GM21515 (cell line): ENCODE results near the gene RIMS1.
"Not testable (repeated sequence)": the region's sequence is repeated elsewhere in the genome, so short reads cannot be mapped to it uniquely, and the experiment has no call there.

ENCODE experiments used
- ATAC-seq: cut with Tn5 transposase; IDR thresholded peaks from one replicate; pipeline ENCODE4 v1.9.1; 2021; ENCODE audit not compliant: unreplicated experiment

RIMS1 gene

DNA sequence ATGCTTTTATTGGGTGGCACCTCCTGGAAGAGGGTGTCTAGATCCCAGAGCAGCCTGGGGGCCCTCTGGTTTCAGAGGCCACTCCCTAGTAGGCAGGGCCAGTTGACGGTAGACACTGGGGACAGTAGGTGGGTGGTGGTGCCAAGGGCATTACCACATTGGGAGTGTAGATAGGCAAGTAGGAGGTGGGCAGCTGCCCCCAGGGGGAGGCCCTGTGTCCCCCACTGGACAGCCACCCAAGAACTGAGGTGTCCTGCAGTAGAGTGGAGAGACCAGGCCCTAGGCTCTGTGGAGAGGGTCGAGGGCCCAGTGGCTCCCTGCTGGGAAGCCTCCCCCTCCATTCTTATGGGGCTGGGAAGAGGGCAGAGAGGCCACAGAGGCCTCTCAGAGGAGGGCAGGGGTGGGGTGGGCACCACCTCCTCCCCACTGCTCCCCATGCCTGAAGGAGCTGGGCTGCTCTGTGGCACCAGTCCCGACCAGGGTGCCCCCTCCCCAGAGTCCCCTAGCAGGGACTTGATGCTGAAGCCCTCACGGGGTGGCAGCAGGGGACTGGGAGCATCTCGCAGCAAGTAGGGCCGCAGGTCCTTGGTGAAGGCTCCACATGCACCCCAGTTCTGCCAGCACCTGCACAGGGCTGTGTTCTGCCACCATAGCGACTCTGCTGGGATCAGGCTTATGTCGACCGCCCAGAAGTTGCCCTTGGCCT lies 430.5 kb downstream of the RIMS1 start:
- ATAC-seq, result no peak

DNA sequence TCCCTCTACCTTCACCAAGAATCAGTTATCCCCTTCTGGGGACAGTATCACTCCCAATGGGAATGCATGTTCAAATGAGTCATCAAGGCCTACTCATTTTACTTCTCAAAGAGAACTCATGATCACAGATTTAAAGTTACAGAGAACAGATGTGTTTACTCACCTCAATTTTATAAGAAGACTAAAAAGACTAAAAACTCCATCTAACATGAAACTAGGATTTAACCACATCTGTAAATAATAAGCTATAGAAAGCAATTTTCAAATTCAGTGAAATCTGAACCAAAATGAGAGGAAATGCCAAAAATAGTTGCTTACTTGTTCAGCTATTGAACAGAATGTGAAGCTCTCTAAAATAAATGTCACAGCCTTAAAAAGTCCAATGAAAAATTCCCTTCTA lies 435.4 kb downstream of the RIMS1 start:
- no peak for ATAC-seq

DNA sequence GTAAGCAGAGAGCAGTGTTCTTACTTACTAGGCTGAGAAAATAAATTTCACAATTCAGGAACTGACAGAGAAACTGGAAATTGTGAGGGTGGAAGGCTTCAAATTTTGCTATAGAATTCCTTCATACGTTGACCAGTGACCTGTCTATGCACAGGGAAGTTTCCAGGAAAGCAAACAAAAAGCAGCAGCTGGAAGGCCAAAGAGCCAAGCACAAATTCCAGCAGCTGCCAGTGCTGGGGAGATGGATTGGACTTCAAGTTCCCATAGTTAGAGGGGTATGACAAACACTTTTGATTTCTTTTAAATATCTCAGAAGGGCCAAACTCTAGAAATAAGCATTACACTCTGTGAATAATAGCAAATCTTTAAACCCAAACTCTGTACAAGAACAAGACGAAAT lies 436.4 kb downstream of the RIMS1 start:
- no peak for ATAC-seq

DNA sequence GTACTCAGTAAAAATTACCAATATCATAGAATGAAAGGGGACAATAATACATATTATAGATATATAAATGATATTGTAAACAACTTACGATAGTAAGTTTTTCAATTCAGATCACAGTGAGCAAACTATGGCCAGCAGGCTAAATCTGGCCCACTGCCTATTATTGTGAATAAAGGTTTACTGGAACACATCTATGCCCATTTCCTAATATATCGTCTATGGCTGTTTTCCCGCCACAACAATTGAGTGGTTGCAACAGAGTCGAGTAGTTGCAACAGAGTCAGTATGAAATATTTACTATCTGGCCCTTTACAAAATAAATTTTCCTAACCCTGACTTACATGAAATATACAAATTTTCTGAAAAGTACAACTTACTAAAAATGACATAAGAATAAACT lies 438.2 kb downstream of the RIMS1 start:
- no peak for ATAC-seq

DNA sequence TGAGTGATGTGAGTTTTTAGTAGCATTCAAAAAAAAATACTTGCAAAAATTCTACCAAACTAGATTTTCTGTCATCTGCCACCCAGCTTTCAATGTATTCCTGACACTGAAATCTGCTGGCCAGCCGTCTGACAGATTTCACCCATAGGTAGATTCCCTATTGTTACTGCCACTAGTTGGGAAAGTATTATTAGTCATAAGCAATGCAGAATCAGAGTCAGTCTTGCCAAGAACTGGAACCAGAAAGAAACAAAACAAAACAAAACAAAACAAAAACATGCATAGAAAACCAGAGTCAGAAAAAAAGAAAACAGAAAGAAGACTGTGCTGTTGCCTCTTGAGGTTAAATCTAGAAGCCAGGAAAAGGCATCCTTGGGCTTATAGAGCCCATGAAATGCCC lies 442.4 kb downstream of the RIMS1 start:
- ATAC-seq, result no peak

DNA sequence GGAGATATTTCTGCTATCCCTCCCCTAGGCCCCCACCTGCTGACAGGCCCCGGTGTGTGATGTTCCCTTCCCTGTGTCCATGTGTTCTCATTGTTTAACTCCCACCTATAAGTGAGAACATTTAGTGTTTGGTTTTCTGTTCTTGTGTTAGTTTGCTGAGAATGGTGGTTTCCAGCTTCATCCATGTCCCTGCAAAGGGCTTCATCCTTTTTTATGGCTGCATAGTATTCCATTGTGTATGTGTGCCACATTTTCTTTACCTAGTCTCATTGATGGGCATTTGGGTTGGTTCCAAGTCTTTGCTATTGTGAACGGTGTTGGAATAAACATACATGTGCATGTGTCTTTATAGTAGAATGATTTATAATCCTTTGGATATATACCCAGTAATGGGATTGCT lies 448.9 kb downstream of the RIMS1 start:
- ATAC-seq, result not testable (repeated sequence)

DNA sequence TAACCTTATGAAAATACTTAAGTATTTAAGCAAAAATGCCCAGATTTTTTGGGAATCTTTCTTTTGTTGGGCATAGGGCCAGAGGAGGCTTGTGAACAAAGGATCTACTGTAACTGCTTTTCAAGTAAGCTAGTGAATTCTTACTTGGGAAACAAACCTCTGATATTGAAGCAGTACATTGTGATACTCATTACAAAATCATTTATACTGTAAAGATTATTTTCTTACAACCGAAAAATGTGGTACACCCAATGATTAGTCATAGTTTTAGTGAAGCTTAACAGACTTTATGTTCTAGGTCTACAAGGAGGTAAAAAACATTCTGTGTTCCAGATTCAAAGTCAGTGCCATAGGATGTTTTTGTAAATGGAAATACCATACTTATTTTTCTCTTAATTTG lies 462.6 kb downstream of the RIMS1 start:
- no peak for ATAC-seq

DNA sequence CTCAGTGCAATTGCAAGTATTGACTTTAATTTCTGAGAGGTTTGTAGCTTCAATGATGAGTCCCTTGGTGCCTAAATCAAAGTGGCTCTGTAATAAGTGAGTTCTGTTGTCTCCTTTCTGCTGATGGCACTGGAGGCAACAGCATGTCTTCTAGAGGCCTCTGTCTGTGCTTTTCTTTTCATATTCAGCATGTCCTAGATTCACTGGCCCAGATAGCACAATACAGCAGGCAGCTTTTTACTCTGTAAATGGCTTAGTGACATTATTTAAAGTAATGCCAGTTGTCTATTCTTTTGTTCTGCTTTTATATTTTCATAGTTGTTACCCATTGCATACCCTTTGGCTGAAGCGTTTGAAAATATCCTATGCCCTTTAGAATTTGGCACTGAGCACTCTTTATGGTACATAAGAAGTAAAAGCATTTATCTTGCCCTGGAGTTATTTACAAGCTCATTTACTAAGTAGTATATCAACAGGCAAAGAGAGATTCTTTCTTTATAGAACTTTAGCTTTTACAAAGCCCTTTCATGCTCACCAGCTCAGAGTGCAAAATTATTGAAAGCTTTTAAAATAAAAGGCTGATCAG lies 464.0 kb downstream of the RIMS1 start:
- no peak for ATAC-seq

DNA sequence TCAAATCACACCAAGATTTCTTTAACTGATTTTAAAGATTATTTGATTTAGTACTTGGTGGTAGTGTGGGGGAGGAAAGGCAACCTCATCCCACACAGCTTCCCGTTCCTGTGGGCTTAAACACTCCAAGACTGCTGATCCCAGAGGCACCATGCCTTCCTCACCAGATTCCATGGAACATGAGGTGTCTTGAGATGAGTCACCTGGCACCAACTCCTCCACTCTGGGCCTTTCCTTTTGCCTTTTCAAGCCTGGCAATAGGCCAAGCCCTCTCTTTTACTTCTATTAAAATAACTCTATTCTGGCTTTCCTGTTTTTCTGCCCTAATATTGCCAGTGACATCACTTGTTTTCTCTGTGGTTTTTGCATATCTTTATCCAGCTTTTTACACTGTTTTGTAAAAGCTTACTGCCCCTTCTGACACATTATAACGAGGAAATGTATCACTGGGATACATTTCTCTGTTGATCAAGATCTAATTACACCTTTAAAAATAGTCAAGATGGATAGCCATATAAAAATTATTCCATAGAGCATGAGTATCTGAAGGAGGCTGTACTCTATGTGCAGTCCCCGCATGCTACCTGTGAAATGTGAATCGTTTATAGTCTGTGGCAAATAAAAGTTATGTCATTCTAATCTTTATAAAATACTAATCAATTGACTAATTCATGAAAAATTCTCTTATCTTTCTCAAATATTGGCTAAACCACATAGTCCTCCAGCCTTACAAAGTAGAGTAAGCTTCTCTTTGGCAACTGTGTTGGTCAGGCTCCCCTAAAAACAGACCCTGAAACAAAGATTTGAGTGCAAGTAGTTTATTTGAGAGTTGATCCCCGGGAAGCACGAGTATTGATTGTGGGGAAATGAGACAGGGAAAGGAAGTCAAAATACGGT lies 477.7 kb downstream of the RIMS1 start:
- no peak for ATAC-seq

DNA sequence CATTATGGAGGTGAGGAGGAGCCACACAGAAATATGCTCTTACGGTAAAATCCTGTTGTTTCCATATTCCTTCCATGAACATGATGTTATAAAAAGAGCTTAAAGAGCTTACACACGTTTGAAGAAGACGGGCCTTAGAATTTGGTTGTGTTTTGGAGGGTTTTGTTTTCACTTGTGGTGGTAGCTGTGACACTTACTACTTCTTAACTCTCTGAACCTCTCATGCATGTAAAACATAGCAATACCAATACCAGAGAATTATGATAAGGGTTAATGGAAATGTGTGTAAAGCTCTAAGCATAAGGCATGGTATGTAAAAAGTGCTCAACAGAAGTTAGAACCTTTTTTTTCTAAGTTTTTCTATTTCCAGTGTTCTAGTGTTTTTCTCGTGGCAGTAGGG lies 479.4 kb downstream of the RIMS1 start:
- ATAC-seq, result no peak

DNA sequence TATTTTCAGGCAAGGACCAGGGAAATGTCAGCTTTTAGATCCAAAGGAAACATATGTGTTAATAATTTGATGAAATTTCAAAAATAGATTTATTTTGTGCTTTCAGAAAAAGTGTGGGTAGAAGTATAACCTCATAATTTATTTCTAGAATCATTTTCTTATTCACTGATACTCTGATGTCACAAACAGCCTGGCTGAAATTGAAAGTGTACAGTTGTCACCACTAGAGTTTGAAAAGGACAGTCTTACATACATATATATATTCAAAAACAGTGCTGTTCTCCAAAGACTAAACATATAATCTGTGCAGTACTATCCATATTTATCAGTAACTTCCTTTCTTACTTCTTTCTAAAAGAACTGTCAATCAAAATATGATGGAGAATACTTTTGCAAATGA lies 481.1 kb downstream of the RIMS1 start:
- ATAC-seq, result no peak

DNA sequence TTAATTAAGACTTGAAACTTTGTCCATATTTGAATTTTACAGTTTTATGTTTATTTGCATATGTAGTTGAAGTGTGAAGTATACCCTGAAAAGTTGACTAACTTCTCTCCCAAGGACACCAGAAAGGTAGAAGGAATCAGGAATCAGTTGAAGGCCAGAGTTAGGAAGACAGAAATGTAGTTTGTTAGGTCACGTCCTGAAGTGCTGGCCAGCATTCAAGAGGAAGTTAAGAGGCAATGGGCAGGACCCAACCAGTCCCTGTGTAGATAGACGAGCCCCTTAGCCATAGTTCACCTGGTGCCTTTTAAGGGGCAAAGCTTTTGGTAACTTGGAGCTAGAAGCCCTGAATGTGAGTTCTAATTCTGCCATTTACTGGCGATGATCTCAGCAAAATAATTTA lies 485.1 kb downstream of the RIMS1 start:
- no peak for ATAC-seq

DNA sequence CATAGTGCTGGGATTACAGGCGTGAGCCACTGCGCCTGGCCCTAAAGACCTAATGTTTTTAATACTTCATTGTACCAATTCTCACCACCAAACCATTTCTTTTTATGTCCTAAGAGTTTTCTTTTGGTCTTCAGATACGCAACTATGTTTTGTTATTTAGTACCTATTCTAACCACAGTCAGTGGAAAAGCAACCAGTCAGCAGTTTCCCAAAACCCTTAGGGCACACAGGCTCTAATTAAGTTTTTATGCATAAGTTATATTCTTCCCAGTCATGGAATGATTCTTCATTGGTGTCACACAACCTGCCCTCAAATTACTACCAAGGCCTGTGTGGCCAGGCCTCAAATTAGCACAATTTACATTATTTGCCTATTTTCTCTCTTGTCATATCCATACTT lies 487.8 kb downstream of the RIMS1 start:
- no peak for ATAC-seq

DNA sequence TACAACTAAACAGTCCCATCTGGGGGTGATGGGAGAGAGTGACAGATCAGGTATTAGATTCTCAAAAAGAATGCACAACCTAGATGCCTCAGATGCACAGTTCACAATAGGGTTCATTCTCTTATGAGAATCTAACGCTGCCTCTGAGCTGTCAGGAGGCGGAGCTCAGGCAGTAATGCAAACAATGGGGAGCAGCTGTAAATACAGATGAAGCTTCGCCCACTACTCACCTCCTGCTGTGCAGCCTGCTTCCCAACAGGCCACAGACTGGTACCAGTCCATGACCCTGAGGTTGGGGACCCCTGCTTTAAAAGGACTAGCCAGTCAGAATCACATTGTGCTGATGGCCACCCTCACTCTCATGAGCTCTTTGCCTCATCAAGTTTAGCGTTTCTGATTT lies 488.5 kb downstream of the RIMS1 start:
- no peak for ATAC-seq

DNA sequence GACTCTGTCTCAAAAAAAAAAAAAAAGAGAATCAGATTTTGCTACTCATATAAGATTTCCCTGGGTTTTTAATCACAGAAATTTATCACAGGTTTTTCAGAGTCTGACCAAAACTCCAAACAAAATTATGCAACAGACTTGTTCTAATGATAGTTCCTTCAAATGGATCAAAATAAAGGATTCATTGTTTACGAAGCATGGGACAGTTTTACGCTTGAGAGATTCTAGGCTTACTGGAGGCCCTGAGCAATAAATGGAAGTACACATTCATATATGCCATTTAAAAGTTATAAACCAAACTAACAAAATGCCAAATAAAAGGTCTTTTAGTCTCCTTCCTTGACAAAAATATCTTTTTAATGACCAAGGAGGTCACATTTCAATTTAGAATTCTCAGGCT lies 490.4 kb downstream of the RIMS1 start:
- no peak for ATAC-seq

DNA sequence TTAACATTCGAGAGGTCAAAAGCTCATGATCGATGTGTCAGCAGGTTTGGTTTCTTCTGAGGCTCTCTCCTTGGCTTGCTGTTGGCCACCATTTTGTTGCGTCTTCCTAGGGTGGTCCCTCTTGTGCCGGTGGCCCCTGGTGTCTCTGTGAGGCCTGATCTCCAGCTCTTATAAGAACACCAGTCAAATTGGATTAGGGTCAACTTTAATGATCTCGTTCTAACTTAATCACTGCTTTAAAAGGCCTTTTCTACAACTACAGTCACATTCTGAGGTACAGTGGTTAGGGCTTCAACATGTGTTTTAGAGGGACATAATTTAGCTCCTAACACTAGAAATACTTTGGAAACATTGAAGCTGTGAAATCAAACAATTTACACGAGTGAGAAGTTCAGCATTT lies 494.7 kb downstream of the RIMS1 start:
- ATAC-seq, result no peak

DNA sequence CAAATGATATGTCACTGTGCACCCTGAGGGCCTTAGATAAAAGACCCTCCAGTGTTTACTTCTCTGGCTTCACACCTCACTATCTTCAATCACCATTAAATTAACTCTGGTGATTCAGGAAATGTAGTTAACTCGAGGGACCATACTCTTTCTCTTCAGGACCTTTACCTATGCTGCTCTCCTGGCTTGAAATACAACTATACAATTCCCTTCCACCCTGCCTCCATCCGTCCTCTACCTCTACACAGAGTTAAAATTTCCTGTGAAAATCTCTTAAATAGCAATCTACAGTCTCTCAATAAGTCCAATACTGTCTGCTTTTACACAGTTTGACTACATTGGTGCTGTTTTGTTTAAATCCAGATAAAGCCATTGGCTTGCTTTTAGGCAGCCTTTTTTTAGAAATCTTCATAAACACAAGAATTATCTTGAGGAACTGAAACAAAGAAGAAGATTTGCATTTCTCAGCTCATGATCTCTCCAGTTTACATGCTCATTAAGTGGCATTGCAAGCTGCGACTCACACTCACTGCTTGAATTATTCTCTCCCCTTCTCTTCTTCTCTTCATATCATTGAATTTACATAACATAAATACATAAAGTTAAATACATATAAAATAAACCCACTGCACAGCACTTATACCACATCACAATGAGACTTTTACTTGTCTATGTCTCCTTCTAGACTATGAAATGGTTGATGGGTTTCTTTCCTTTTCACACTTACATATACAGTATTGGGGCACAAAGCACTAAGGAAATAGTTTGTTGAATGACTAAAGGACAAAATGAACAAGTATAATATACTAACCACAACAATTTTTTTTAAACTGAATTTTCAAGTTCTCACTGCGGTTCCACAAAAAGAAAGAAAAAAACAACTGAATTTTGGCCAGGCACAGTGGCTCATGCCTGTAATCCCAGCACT lies 496.5 kb downstream of the RIMS1 start:
- ATAC-seq, result peak; percentile 99

DNA sequence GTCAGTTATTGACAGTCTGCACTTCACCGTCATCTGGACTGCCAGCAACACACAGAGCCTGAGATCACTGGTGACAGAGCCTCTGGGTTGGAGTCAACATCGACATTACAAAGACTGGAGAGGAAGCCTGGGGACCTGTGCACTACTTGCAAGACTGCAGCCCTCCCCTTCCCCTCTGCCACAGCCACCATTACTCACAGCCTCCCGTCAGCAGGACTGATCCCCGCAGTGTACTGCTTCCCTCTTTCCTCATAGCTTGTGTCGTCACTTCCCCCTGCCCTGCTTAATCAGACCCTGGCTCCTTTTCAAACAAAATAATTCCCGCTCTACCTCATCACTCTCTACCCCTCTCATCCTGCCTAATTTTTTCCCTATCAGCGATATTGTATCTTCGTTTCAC lies 500.0 kb downstream of the RIMS1 start:
- ATAC-seq, result no peak

DNA sequence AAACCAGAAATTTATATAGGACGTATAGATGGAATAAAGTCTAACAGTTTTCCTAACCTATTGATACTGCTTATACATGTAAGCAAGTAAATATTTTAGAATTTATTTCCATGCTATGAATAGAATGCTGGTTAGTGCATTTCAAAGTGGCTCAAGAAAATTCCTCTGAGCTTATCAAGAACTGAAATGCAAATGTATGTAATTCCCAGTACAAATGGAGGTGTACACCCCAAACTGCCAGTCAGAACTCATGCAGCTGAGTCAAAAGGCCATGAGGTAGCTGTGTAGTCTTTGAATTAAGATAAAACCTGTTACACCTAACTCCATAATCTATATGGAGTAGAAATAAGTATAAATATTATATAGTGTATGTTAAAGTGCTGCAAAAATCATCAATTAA lies 503.3 kb downstream of the RIMS1 start:
- no peak for ATAC-seq

DNA sequence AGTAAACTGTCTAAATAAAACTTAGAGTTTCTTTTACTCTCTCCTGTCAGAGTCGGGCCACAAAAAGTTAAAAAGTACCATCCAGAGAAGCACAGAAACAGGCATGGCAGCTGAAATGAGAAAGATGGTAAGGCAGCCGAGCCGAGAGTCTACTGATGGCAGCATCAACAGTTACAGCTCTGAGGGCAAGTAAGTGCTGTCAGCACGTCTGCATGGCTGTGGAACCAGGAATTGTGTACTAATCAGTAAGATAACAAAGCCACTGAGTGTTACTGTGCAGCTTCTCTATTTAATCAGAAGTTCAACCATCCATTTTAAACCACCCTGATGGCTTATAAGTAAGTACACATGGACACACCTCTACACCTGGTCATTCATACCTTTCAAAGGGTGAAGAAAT lies 504.2 kb downstream of the RIMS1 start:
- no peak for ATAC-seq

DNA sequence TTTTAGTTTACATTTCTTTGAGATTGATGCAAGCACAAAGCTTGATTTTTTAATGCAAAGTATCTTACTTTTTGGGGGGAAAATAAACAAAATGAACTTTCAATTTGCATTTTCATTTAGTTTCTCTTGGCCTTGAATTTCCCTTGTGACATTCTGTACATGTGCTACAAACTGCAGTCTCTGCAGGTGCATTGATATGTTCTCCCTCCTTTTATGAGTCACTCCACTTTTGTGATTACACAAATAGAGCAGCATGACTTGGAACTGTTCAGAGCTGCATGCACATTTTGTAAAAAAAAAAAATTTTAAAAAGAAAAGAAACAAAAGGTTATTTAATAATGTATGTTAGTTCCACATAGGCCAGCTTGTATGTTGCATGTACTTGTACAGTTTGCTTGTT lies 515.5 kb downstream of the RIMS1 start:
- ATAC-seq, result no peak
